ENCODE results near the gene RNU1-2. TPM values are rescaled to one million over a fixed set of nuclear protein-coding genes. Genes with fewer than 3 reads are reported as not detected.

The RNU1-2 gene
- total RNA-seq: under 0.01 TPM in 2 replicates

GRCh38 chr1:16895598-16896315 lies at the start of gene RNU1-2:
TSS of gene RNU1-2 (plus strand) at chr1:16895980.

GRCh38 chr1:16921391-16922185 lies 25.8 kb downstream of the RNU1-2 start, which contains the start of gene CROCC:
TSS of gene CROCC (plus strand) at chr1:16921931. CDS start at chr1:16922019, 88 bp downstream.

Other genes starting within 250 kb of the RNU1-2 start
- under 0.01 TPM in 2 replicates for gene RNU1-3, start 229.0 kb upstream of the RNU1-2 start, total RNA-seq
- gene RNU1-4, start 155.5 kb upstream of the RNU1-2 start, total RNA-seq: under 0.01 TPM in 2 replicates
- 12.4 and 22.5 TPM in 2 replicates for gene CROCC, start 26.0 kb downstream of the RNU1-2 start, total RNA-seq
- 16.9 and 26.5 TPM in 2 replicates for gene MFAP2, start 84.6 kb downstream of the RNU1-2 start, total RNA-seq
- gene ATP13A2, start 115.9 kb downstream of the RNU1-2 start, total RNA-seq: 14.0 and 21.0 TPM in 2 replicates
- gene SDHB, start 158.1 kb downstream of the RNU1-2 start, total RNA-seq: 97.8 and 146 TPM in 2 replicates
- gene PADI2, start 223.5 kb downstream of the RNU1-2 start, total RNA-seq: under 0.01 and 0.15 TPM in 2 replicates

Measured in smooth muscle cell of trachea (primary cell).